Measurements from ENCODE around the gene ILF2.

The ILF2 gene

DNA sequence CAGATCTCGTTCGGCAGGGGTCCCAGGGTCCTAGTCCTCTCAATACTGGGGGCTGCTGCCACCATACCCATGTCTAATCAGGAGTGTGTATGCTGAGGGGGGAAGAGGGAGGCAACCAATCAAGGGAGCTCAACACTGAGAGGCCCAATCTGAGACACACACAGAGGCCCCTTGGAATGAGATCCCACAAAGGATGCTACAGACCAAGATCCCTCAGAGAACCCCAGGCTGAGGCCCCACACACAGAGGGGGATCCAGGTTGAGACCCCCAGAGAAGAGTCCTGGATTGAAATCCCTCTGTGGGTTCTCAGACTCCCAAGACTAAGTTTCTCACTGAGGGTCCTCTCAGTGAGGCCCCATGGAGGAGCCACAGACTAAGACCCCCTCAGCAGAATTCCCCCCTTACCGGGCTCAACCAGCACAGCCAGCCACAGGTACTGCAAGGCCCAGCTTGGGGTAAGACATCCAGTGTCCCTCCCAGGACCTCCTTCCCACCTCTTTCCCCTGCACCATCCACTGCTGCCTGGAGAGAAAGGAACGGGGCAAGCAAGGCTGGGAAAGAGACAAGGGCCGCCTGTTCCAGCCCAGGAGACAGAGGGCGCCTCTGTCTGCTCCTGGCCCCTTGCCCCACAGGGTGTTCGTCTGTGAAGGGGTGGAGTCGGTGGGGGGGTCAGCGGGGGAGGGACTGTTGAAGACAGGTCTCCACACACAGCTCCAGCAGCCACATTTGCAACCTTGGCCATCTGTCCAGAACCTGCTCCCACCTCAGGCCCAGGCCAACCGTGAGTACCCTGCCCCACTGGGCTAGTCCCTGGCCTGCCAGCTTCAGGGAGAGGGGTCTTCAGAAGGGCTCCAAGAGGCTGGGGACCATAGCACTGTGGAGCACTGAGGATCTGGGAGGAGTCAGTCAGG, 42.8 kb downstream of the ILF2 start, which contains the start of gene S100A1:
S100A1 (plus strand) TSS at position 720 of the 912 bp plus-strand sequence. CDS start 2,088 bp downstream, outside the sequence.
- peak in 12 of 14 donors; percentile 14 to 91 (median 65) for DNase-seq

DNA sequence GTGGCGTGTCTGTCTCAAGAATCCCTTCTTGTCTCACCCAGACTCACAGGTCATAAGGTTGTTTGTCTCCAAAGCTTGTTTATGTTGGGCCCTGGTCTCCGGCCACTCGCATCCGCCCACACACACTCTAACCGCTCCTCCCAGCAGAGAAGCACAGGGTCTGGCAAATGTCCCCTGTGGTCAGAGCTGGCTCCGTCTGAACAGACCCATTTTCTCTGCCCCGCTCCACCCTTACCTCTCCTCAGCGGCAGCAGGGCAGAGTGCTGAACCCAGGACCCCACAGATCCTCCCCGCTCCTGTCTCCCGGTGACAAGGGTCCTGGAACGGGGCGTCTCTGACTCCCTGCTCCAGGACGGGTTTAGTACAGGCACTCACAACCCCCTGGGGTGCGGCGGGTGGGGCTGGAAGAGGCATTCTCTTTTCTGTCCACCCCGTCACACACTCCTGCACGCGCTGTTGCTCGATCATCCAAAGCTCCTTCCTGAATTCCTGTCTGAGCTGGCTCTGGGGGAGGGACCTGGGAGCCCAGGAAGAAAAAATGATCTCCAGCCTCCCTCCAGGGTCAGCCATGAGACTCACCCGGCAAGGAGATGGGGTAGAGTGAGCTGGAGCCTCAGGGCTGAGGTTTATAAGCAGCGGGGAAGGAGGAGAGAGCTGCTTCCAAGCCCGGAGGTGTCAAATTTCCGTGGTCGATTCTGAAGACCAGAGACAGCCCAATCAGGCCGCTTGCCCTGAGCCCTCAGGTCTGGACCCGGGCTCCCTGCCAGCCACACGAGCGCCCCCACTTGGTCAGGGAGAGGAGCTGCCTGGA, 43.7 kb downstream of the ILF2 start, which contains the start of gene S100A13:
S100A13 (minus strand) TSS at position 602 of the 811 bp plus-strand sequence. CDS start 1,033 bp downstream, outside the sequence.
- DNase-seq = peak in 11 of 14 donors; percentile 52 to 84 (median 68)

DNA sequence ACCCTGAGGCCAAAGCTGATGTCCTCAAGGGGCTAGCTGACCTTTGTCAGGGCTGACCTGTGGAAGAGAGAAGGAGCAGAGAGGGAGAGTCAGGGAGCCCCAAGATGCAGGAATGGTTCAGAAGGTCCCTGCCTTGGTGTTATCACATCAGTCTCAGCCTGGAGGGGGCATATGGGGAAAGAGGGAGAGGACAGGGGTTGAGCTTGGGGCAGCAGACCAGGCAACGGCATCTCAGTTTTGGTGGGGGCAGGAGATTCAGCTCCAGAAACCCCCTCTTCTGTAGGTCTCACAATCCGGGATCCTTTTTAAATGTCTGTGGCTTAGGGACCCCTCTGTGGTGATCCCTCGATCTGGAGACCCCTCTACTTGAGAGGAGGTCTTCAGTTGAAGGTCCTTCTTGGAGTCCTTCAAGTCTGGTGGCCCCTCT, 44.3 kb downstream of the ILF2 start:
- no peak for DNase-seq

DNA sequence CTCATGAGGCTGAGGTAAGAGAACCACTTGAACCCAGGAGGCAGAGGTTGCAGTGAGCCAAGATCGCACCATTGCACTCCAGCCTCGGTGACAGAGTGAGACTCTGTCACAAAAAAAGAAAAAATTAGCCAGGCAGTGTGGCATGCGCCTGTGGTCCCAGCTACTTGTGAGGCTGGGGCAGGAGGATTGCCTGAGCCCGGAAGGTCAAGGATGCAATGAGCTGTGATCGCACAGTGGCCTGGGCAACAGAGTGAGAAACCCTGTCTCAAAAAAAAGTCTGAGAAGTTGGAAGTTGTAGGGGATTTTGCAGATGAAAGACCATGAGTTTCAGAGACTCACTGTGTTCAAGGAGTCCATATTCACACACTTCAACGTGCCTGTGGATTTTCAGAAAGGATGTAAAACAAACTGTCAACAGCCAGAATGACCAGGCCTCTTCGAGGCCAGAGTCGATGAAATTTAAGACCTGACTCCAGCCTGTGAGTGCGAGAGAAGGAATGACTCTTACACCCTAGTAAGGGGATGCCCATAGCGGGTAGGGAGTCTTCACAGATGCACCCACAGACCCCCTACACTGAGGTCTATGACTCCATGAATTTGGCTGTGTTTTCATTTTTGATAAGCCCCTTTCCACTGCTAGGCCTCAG, 45.7 kb downstream of the ILF2 start:
- DNase-seq = no peak

DNA sequence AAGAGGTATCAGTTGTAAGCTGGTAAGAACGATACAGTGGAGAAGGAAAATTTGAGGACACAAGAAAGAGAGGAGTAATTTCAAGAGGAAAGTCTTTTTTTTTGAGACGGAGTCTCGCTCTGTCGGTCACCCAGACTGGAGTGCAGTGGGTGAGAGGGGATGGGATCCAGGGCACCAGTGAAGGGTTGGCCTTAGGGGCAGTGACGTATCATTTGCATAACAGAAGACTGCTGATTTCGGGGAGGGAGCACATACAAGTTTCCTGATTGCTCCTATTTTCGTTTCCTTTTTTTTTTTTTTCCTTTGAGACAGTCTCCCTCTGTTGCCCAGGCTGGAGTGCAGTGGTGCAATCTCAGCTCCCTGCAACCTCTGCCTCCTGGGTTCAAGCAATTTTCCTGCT, 47.7 kb downstream of the ILF2 start:
- no peak for DNase-seq

DNA sequence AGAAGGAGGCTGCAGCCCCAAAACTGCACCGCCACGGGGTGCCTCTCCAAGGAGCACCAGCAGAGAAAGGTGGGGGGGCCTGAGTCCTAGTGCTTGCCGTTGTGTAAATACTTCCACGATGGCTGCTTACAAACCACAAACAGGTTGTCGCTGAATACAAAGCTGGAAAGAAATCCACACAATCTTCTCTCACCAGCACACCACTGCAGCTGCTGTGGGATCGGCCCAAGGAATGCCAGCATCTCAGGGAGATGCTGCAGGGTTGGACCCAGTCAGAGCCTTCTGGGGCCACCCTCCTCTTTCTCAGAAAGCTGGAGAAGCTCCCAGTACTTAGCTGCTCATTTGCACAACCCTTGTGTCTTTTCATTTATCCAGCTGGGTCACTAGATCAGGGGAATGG, 51.6 kb downstream of the ILF2 start:
- no peak for DNase-seq

DNA sequence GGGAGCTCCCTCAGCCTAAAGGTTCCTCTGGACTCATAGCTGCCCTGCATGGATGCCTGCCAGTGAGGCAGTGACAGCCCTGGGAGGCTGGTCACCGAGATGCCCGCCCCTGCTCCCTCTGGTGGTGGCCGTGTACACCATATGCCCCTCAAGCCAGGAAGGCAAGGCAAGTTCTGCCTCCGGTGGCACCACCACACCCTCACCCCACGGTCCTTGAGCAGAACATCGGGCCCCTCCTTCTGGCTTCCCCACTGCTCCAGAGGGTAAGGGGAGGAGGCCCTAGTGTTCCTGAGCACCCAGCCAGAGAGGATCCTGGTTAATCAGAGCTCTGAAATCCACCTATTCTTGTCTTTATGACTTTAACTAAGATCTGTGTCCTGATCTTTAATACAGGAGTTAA, 53.1 kb downstream of the ILF2 start:
- peak in 4 of 14 donors; percentile 28 to 54 (median 32) for DNase-seq

DNA sequence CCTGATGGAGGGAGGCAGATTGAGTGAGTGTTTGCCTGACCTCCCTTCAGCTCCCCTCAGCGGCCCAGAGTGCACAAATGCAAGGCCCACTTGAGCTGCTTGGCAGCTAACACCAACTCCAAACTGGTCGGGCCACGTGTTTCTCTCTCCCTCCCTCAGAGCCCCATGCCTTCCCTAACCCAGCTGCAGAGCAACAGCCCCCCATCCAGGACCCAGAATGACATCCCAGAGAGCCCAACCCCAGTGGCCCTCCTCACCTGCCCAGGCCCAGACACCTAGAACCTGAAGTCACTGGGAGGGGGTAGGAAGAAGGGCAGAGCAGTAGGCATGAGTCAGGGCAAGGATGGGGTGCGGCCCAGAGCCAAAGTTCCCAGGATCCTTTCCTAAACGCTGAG, 53.9 kb downstream of the ILF2 start:
- no peak for DNase-seq

DNA sequence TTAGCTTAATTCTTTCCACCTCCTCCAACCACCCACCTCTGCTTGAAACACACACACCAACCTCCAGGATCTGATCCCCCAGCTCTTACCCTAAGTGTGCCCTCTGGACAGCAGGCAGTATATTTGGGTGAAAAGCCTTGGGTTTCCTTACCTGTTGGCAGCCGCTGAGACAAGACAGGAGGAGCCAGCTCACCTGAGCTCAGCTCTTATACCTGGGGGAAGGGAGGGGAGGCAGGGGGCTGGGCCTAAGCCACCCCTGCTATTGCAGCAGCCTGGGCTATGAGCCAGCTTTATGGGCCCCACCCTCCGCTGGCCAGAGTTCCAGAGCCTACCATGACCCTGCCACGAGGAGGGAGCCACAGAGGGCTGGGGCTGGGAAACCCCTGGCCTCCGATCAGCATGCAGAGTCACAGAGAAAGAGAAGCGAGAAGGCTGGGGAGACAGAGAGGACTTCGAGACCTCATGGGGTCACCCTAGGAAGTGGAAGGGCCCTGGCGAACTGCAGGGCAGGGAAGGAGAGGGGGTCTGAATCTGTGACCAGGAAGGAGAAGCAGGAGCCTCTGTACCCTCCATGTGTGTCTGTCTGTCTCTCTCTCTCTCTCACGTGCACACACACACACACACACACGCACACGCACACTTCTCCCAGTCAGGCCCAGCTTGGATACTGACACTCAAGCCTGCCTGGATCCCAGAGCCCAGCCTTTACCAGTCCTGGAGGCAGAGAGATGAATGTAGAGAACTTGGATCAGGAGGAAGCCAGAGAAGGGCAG, 54.5 kb downstream of the ILF2 start, which contains the start of gene S100A14:
S100A14 (minus strand) TSS at position 182 of the 773 bp plus-strand sequence. CDS start 467 bp downstream, outside the sequence.
- no peak for DNase-seq

DNA sequence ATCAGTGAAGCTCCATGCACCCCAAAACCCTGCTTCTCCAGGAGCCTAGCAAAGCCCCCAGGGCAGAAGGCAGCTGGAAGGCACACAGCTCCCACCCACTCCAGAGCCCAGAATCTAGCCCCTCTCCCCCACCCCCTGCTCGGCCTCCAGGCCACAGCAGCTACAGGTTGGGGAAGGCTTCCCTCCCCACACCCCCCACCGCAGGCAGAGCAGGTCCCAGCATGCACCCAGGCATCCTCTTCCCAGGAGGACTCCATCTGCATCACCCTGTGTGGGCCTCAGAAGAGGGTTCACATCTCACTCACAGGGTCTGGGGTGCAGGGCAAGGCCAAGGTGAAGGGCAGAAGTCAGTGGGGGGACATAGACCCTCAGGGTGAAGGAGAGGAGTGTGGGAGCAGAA, 55.4 kb downstream of the ILF2 start:
- no peak for DNase-seq

DNA sequence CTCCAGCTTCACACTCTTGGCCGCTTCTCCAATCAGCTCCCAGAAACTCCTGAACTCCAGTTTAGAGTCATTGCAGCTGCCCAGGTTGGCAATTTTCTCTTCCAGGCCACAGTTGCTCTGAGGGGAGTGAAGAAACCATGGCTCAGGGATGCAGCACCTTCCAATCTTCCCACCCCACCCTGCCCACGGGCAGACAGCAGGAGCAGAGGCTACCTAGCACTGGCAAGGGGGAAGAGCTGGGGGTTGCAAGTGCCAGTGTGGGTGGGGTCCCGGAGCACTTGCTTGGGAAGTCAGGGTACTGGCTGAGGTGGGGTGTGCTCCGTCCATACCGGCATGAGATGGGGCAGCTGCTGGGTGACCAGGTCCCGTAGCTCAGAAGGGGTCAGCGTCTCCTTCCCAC, 55.9 kb downstream of the ILF2 start:
- DNase-seq = no peak

DNA sequence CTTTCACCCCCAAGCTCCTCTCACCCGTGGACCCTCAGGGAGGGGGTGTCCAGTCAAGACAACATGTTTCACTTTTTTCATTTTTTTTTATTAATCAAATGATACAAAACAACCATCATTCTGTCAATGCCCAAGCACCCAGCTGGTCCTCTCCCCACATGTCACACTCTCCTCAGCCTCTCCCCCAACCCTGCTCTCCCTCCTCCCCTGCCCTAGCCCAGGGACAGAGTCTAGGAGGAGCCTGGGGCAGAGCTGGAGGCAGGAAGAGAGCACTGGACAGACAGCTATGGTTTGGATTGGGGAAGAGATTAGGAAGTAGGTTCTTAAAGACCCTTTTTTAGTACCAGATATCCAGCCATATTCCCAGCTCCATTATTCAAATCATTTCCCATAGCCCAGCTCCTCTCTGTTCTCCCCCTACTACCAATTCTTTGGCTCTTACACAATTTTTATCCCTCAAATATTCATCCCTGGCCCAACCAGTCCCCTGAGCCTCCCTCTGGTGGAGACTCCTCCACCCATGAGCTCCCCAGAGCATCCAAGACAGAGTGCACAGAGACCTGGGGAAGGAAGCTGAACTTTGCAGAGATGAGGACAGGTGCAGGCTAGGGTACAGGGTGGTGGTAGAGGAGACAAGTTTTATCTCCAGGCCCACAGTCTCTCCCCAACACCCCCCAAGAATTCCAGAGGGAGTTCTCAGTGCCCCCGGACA, 56.4 kb downstream of the ILF2 start:
- no peak for DNase-seq

DNA sequence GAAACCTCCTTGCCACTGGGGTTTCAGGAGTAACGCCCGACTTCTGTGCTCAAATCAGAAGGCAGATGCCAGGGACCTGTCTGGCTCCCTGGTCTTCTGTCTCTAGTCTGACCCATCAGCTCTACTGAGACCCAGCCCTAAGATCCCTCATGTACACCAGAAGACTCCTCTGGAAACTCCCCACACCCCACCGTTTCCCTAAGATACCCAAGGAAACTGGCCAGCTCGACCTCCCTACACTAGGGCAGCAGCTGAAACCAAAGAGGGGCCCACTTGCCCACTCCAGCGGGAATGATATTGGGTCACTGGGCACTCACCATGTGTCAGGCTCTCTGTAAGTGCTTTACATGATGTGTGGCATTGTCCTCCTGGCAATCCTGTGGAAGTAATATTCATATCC, 57.4 kb downstream of the ILF2 start:
- no peak for DNase-seq

DNA sequence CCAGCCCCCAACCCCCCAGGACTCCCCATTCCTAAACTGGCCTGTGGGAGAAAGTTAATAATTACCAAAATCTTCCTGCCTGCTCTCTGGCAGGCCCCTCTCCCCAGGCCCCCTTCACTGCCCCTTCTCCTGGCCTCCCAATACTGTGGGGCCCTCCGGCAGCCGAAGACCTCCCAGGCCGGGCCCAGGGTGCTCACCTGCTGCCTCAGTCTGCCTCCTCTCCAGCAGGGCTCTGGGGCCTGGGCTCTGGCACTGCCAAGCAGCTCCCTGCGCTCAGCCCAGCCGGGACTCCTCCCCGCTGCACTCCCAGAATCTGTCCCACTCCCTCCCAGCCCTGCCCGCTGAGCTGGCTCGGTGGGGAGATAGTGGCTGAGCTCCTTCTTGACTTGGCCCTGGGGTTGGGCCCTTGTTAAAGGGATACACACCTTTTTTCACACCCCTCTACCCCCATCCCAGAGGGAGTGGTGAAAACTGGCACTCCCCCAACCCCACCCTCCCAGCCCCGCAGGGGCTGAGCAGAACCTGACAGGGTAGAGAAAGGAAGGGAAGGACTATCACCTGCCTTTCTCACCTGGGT, 58.0 kb downstream of the ILF2 start, which contains the start of gene S100A16:
S100A16 (minus strand) TSS at position 383 of the 577 bp plus-strand sequence. CDS start 4,986 bp downstream, outside the sequence.
- peak in 7 of 14 donors; percentile 17 to 70 (median 32) for DNase-seq

DNA sequence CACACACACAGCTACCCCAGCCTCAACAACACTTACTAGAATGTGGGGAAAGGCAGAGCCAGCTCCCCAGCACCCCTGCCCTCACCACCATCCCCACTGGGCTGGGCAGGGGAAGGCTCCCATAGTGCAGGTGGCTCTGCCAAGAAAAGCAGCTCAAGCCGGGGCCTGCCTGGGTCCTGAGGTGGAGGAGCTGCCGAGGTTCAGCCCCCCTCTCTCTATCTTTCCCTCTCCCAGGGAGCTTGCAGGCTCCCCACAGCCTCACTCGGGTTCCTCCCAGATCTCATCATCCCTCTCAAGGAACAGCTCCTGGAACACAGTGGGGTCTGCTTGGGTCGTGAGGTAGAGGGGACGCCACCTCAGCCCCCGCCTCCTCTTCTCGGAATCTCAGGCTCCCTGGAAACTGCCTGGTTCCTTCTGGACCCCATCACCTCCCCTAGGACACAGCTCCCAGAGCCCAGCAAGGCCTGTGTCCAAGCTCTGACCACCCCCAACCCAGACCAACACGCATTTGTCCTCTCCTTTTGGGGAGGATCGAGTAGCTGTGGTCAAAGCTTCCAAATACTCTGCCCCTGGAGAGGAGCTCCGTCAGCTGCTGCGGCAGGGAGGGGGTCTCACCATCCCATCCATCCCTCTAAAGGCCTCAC, 58.6 kb downstream of the ILF2 start:
- peak in 3 of 14 donors; percentile 13 to 25 (median 23) for DNase-seq
